NCI-H2029 treated with DMSO at 0.1 percent for 48 hours (cell line): ENCODE measurements around the gene RNASE13.
"Not testable (repeated sequence)": the region's sequence is repeated elsewhere in the genome, so short reads cannot be mapped to it uniquely, and the experiment has no call there.

Experiments
- DNase-seq: peaks from one replicate; lab custom pipeline; 2025; lab: John Stamatoyannopoulos, UW

RNASE13 gene

GRCh38 chr14:21041676-21042433 is 7.2 kb upstream of the RNASE13 start, which contains the start of gene RNASE7:
Gene RNASE7, plus strand, starts transcription at chr14:21042362. Its CDS starts 631 bp downstream, at chr14:21042993.
- DNase-seq = no peak

GRCh38 chr14:21040941-21041340 is 6.3 kb upstream of the RNASE13 start:
- not testable (repeated sequence) for DNase-seq

GRCh38 chr14:21040370-21040925 is 5.8 kb upstream of the RNASE13 start:
- no peak for DNase-seq

GRCh38 chr14:21039585-21040369 is 5.2 kb upstream of the RNASE13 start:
- DNase-seq = no peak

- DNase-seq = peak; percentile 57
Measured at GRCh38 chr14:21038441-21039422, 4.1 kb upstream of the RNASE13 start.

GRCh38 chr14:21037156-21037555 is 2.5 kb upstream of the RNASE13 start:
- DNase-seq = no peak

GRCh38 chr14:21036751-21037150 is 2.1 kb upstream of the RNASE13 start:
- no peak for DNase-seq

- DNase-seq = no peak
Measured at GRCh38 chr14:21033133-21033698, 1.4 kb downstream of the RNASE13 start.

- no peak for DNase-seq
Measured at GRCh38 chr14:21032326-21033132, 2.1 kb downstream of the RNASE13 start.

GRCh38 chr14:21030531-21030930 is 4.1 kb downstream of the RNASE13 start:
- DNase-seq = no peak

GRCh38 chr14:21029917-21030316 is 4.7 kb downstream of the RNASE13 start, which contains the start of gene TPPP2:
Gene TPPP2, plus strand, starts transcription at chr14:21030217. Its CDS starts 365 bp downstream, at chr14:21030582.
- DNase-seq = no peak

- no peak for DNase-seq
Measured at GRCh38 chr14:21026988-21027315, 7.7 kb downstream of the RNASE13 start.

GRCh38 chr14:21026274-21026987 is 8.2 kb downstream of the RNASE13 start:
- no peak for DNase-seq

GRCh38 chr14:21025371-21026273 is 9.0 kb downstream of the RNASE13 start:
- no peak for DNase-seq

GRCh38 chr14:21024585-21025370 is 9.8 kb downstream of the RNASE13 start, which contains the start of gene NDRG2:
Gene NDRG2, minus strand, starts transcription at chr14:21025061. Its CDS starts 1,746 bp downstream, at chr14:21023315.
- DNase-seq = no peak

GRCh38 chr14:21023817-21024584 is 10.6 kb downstream of the RNASE13 start:
- no peak for DNase-seq

- DNase-seq = no peak
Measured at GRCh38 chr14:21023174-21023573, 11.4 kb downstream of the RNASE13 start.
